Cerebellar nuclear complex (tissue), 1 donor: ENCODE results near the gene PLCH1.

ENCODE experiments used
- DNase-seq, 2 experiments: peaks; one replicate each; lab custom pipeline; 2025; lab: John Stamatoyannopoulos, UW

The PLCH1 gene

DNA sequence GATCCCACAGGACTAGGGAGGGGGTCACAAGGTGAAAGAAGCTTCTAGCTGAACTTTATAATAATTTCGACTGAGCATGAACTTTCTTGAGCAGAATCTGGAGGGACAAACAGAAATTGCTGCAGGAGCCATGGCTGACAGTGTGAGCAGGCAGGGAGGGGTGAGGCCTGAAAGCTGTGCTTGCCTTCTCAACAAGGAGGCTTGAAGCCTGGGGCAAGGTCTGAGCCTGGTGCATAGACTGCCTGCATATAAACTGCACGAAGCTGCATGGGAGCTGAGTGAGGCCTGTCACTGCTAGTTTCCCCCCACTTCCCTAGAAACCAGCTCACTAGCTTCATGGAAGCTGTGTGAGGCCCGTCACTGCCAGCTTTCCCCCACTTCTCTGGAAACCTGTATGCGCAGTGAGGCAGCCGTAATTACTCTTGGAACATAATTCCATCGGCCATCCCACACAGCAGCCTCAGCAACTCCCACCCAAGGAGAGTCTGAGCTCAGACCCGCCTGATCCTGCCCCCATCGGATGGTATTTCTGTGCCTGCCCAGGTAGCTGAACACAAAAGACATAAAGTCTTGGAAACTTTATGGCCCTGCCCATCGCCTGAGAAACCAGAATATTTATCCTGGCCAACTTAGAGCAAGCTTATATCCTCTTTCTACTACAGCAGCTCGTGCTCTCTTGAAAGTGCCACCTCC, 136.5 kb downstream of the PLCH1 start:
- DNase-seq: no peak

DNA sequence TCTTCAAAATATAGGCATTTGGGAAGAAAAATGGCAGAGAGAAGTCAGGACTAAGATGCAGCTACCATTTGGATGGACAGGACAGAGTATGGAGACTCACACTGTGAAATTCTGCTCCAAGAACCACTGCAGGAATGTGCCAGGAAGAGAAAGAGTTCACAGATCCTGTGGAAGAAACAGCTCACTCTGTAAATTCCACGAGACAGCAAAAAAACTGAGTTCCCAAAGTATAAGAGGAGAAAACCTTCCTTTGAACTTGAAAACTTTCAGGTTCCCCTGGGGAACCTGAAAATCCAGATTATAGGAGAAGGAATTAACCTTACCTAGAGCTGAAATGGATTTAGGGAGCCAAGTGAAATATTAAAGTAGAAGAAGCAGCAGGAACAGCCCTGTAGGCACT, 137.1 kb downstream of the PLCH1 start:
- no peak for DNase-seq

DNA sequence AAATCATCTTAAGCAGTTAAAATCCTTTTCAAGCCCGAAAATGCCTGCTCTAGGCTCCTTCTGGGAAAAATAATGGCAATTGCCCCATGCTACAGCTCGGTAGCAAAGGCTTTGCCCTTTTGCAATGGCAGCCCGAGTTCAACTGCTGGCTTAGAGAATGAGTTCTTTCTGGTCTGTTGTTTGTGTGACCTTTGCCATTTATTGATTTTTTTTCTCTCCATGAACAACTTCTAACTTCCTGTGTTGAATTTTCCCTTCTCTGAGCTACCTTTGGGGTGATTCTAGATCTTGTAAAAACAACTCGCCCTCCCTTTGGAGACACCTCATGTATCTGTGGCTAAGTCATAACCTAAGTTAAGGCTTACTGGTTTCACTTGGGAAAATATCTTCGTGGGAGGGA, 139.3 kb downstream of the PLCH1 start:
- no peak for DNase-seq

DNA sequence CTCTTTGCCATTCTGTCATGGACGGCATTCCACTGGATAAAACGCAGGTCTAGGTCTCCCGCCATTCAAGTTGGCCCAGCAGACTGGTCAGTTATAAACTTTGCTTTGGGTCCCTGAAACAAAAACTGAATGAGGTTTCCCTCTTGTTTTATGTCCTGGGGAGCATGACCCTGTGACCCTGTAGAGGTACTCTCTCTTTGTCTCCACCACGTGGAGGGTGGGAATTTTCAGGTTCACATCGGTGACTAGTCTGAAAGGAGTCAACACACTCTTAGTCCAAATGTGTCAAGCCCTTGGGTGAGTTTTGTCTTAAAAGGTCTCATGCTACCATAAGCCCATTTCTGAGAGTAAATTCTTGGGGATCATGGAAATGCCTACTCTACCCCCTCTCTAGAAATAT, 139.9 kb downstream of the PLCH1 start:
- no peak for DNase-seq

DNA sequence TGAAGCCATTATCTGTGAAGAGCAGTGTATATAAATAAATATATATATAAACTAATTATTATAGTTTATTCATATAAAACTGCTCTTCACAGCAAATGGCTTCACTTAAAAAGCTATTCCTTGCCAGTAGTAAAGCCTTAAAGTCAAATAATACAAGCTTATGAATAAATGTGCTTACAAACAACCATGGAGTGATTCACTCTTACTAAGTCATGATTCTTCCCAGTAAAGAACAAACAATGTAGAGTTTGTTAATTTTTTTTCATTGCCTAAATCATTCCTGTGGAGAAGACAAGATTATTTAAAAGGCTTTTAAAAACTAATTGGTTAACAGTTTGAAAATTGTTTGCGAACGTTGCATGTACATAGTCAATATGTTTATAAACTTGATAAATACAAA, 140.7 kb downstream of the PLCH1 start:
- no peak for DNase-seq

DNA sequence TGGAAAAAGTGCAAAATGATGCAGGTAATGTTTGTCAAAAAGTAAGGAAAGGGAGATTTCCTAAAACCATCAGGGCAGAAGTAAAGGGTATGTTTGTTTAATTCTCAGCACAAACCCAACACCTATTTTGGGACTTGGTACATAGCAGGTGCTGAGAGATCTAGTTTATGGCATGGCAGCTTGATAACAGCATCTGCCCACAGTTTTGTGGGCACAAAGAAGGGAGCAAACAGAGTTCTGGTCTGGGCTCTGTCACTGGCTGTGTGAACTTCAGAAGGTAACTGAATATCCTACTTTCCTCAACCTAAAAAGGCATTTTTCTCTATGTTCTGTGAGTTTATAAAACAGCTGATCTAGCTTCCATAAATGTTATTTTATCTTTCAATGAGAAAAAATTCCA, 141.6 kb downstream of the PLCH1 start:
- DNase-seq: no peak

DNA sequence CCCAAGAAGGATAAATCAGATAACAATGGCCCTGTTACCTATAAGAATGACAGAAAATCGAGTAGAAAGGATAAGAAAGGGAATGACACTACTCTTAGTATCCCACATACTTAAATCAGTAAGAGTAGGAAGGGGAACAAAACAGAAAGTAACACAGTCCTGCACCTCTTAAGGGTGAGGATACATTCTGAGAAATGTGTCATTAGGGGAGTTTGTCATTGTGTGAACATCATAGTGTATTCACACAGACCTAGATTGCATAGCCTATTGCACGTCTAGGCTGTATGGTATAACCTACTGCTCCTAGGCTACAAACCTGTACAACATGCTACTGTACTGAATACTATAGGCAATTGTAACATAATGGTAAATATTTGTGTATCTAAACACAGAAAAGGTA, 142.6 kb downstream of the PLCH1 start:
- no peak for DNase-seq

DNA sequence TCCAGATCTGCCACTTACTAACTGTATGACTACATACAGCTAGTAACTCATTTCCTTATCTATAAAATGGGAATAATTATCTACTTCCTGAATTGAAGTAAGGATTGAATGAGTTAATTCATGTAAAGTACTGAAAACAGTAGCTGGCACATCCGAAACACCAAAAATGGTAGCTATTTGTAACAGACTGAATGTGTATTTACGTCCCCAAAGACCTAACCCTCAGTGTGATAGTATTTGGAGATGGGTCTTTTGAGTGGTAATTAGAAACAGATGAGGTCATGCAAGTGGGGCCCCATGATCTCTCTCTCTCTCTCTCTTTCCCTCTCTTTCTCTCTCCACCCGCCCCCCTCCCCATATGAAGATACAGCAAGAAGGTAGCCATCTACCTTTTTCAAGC, 146.2 kb downstream of the PLCH1 start:
- DNase-seq: no peak

DNA sequence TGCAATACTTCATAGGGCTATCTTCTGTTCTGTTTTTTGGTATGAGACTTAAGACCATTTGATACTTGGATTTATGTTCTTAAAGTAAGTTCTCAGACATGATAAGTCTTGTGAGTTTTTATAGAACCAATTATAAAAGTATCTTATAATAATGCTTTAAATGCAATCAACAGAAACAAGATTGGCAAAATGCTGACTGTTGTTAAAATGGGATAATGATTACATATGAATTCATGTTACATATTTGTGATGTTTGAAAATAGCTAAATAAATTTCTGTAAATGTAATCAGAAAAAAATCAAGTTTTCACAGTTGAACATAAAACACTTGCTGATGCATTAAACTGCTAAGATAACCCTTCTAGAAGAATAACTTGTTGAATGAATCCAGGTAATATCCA, 148.3 kb downstream of the PLCH1 start:
- DNase-seq: no peak

DNA sequence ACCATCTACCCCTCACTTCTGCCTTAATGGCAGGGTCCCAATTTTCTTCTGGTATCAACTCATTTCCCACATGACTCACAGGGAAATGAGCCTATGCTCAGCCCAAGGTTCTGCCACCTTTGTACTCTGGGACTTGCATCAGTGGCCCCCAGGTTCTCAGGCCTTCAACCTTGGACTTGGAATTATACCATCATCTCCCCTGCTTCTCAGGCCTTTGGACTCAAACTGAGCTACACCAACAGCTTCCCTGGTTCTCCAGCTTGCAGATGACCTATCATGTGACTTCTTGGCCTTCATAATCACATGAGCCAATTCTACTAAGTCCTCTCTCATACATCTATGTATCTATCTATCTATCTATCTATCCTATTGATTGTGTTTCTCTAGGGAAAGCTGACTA, 149.5 kb downstream of the PLCH1 start:
- DNase-seq: no peak

DNA sequence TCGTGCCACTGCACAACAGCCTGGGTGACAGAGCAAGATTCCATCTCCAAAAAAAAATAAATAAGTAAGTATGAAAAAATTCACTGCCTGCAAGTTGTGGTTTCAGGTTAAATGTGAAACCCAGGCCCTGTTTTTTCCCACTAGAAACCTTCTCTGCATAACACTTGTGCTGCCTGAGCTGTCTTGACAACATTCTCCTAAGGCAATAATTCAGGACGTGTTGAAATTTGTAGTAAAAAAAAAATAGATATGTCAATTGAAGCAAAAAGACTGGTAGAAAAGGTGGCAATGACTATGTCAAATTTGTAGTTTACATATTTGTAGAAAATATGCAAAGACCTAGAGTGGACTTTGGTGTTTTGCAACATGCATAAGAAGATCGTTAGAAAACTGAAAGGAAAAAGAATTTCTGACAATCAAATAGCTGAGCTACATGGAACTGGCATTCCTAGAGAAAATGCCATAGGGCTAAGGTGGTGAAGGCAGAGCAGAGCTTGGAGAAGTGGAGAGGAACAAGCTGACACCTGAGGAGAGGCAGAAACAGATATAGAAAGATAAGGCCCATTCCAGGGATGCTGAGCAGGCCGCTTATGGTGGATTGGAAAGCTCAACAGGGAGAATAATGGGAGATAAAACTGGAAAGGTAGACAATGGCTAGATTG, 150.2 kb downstream of the PLCH1 start:
- DNase-seq: no peak

DNA sequence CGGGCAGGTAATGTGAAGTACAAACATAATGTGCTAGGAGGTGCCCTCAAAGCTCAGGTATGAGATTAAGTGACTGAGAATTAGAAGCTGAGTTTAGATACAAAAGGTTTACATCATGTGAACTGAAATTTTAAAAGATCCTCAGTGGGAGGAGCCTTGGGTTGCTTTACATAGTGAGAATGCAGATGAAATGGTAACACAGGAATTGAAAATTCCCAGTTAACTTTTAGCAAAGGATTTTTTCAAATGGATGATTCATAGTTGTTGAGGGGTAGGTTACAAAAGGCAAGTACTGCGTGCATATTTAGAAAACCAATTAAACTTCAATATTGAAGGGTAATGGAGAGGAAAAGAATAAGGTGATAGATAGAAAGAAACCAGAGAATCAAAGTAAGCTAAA, 157.3 kb downstream of the PLCH1 start:
- DNase-seq: no peak

DNA sequence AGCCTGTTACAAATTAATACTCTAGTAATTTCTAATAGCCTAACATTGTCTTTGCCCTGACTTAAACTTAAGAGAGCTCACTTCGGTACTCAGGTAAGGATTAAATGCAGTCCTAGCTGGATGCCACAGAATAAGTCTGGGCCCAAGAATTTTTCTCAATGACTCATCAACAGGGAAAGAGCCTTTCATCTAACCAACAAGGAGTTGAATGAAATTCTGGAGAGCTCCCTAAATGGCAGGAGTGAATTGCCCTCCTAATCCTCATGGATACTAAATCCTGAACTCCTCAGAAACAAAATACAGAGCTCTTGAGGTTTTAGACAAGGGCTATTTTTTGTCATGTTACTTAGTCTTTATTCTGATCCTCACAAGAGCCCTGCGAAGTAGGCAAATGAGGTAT, 159.5 kb downstream of the PLCH1 start:
- DNase-seq: no peak

DNA sequence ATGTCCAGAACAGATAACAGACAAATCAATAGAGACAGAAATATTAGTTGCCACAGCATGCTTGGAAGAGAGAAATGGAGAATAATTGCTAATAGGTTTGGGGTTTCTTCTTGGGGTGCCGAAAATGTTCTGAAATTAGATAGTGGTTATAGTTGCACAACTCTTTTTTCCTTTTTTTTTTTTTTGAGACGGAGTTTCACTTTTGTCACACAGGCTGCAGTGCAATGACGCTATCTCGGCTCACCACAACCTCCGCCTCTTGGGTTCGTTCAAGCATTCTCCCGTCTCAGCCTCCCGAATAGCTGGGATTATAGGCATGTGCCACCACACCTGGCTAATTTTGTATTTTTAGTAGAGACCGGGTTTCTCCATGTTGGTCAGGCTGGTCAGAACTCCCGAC, 163.3 kb downstream of the PLCH1 start:
- no peak for DNase-seq

DNA sequence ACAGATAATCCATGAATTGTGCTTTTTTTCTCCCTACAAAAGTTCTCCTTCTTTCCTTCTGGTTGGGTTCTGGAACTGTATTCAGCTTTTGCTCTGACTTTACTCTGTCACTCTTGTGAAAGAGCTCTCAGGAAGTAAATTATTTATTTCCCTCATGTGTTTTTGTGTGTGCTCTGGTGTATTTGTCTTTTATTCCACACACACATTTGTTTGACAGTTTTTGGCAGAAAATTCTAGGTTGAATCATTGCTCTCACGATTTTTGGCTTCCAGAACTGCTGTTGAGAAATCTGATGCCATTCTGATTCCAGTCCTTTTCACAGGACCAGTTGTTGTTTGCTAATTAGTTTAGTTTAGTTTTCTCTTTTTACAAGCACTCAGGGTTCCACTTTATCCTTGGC, 172.8 kb downstream of the PLCH1 start:
- no peak for DNase-seq

DNA sequence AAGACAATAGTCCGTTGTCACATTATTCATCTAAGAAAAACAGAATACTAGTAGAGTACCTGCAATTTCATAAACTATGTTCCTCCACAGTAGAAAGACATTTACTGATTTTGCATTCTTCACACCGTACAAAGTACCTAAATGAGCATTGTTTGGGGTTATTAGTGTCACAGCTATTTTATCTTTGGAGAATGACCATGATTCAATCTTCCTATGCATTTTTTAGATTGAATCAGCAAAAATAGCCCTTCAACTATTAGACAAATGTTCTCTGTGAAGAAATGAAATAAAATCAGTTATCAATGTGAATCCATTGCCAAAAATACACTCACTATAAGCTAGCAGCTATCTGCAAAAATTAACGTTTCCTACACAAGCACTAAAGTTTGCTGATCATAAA, 176.6 kb downstream of the PLCH1 start:
- DNase-seq: no peak

DNA sequence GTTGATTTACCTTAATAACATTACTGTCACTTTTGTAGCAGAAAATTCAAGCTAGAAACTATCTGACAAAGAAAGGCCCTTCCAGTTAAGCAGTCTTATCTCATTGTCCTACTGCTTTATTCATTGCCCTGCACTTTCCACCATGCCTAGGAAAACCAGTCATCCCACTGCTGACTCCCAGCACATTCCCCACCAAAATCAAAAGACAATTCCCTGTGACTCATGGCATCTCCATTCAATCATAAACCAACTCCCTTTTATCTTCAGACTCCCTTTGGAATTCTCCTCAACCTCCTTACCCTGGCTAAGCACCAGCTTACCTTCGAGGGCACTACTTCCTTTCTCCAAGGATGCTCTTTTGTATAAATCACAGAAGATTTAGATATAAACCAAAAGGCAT, 184.3 kb downstream of the PLCH1 start:
- DNase-seq: no peak

DNA sequence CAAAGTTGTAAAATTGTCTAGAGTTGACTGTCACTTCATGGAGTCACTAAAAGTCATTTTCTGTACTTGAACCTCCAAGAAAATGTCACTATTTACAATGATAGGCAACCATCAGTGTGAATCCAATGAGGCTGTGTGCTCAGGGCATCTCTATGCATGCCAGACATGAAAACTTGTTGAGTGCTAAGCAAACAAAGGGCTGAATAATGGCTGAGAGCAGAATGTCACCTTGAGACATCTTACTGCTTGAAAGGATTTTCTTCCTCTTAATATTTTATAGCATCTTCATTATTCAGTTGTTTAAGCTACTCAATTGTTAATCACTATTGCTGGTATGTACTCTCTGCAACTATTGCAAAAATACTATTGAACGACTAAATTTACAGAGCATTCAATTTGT, 184.7 kb downstream of the PLCH1 start:
- no peak for DNase-seq

DNA sequence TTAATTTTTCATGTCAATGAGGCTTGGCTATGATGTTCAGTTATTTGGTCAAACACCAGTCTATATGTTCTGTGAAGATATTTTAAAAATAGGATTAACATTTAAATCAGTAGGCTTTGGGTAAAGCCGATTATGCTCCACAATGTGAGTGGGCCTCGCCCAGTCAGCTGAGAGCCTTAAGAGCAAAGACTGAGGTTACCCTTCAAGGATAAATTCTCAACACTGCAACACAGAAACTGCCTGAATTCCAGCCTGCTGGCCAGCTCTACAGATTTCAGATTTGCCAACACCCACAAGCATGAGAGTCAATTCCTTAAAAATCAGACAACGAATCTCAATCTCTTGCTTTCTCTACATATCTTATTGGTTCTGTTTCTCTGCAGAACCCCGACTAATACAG, 188.3 kb downstream of the PLCH1 start:
- no peak for DNase-seq

DNA sequence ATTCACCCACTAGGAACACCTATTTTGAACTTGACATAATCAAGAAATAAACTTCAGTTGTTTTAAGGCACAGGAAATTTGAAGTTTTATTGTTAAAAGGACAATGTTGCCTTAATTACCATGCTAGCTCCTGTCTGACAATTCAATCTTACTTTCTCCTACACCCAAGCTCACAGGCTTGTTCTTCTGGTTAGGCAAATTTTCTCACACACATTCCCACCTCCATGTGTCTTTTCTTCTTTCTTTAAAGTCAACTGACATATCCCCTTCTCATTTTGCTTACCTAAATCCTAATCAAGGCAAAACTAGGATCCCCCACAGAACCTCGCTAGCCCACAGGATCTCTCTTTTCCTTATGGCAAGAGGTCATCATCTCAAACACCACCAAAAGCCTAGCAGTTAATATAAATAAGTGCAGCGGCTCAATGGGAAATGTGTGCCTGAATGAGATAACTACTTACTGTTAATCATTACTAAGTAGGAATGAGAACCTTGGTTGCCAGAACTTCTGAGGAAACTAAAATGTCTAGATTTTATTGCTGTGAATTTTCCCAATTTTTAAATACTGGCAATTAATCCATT, 189.3 kb downstream of the PLCH1 start:
- no peak for DNase-seq

DNA sequence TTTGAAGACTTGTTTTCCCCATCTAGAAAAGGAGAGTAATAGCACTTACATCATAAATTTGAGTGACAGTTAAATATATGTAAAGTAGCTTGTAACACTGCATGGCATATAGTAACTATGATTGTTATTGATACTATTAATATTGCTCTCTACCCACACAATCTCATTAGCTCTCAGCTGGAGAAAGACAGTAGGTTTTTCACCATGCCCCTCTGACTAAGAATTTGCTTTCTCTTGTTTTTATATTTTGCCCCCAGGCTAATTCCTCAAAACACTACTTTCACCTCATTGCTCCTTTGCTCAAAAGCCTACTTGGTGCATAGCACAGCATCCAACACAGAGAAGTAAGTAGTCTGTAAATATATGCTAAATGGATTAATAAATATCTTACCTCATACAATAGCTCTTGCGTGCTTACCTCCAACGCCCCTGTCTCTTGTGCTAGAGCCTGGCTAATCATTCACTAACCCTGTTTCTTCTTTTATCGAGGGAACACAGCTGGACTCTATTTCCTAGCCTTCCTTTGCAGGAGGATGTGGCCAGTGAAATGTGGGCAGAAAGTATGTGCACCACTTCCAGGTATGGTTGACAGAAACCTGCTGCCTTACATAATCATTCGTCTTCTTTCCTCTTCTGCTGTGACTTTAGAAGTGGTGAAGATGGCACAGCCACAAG, 190.0 kb downstream of the PLCH1 start:
- DNase-seq: no peak

DNA sequence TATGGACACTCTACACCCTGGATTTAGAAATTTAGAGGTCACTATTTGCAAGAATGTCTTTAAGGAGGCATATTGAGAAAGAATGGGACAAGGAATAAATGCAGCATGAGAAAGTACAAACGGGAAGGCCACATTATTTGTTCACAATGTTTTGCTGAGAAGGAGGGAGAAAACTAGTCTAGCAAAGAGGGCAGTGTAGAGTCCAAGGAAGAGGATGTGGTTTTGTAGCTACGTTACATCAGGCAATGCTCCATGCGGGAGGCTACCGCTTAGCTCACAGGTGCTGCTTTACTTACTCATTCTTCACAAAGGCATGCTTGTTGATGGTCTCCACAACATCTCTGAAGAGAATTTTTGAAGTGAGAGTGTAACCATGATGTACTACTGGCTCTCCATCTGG, 191.1 kb downstream of the PLCH1 start:
- DNase-seq: no peak

DNA sequence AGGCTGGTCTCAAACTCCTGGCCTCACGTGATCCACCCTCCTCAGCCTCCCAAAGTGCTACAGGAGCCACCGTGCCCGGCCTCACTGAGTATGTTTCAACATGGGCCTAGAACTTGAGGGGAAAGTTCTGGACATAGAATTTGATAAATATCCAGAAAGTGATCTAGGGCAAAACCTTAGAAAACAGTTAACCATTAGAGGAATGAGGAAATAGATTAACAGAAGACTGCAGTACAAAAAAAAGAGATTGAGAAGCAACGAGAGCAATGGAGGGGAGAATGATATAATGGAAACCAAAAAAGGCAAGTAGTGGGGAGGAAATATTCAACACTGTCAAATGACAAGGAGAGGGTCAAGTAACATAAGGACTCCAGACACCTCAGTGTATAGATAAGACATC, 191.5 kb downstream of the PLCH1 start:
- no peak for DNase-seq
